ENCODE data around the gene CPLANE1. TPM values are rescaled to one million over a fixed set of nuclear protein-coding genes. Genes with fewer than 3 reads are reported as not detected.
"Not testable (repeated sequence)": the region's sequence is repeated elsewhere in the genome, so short reads cannot be mapped to it uniquely, and the experiment has no call there.

The CPLANE1 gene
- total RNA-seq, 4 donors from 2014 or later, result 50.0 to 80.0 (median 61.1) TPM

DNA sequence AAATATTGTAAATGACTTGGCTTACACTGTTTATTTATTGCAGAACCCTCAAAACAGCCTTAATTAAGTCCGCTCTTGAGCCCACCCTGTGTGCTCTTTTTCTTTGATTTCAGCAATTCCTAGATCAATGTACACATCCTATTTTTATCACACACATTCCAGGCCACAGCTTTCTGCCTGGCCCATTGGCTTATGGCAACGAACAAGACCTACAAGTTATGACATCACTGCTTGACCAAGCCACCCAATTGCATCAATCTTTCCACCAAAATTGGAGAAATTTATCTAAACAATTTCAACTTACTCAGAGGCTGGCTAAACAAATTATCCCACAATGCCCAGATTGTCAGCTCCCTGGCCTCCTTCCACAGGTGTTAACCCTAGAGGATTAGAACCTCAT, 158.4 kb downstream of the CPLANE1 start:
- Histone ChIP-seq H3K36me3 (peaks cover 0 to 79% (median 0%) of the 10 kb centered on the region in 3 donors), H3K4me3 (no peak overlapping the region), H3K4me1 (no peaks in the 10 kb centered on the region), H3K27ac (no peak overlapping the region), H3K9me3 (peaks cover 0 to 24% (median 3%) of the 10 kb centered on the region in 4 donors), H3K27me3 (no peaks in the 10 kb centered on the region)
- 69 to 70% methylated on average over 2 of the region's 2 CpGs for WGBS, 2 donors
- TF ChIP-seq POLR2A (IDR thresholded peaks at IDR 0.05) (no peak), EP300 (IDR thresholded peaks at IDR 0.05) (no peak)
- TF ChIP-seq, protein P1, sequence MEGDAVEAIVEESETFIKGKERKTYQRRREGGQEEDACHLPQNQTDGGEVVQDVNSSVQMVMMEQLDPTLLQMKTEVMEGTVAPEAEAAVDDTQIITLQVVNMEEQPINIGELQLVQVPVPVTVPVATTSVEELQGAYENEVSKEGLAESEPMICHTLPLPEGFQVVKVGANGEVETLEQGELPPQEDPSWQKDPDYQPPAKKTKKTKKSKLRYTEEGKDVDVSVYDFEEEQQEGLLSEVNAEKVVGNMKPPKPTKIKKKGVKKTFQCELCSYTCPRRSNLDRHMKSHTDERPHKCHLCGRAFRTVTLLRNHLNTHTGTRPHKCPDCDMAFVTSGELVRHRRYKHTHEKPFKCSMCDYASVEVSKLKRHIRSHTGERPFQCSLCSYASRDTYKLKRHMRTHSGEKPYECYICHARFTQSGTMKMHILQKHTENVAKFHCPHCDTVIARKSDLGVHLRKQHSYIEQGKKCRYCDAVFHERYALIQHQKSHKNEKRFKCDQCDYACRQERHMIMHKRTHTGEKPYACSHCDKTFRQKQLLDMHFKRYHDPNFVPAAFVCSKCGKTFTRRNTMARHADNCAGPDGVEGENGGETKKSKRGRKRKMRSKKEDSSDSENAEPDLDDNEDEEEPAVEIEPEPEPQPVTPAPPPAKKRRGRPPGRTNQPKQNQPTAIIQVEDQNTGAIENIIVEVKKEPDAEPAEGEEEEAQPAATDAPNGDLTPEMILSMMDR (IDR thresholded peaks at IDR 0.05), result no peak
- DNase-seq (ENCODE audit: low spot score in 2 of 2), result no peak

DNA sequence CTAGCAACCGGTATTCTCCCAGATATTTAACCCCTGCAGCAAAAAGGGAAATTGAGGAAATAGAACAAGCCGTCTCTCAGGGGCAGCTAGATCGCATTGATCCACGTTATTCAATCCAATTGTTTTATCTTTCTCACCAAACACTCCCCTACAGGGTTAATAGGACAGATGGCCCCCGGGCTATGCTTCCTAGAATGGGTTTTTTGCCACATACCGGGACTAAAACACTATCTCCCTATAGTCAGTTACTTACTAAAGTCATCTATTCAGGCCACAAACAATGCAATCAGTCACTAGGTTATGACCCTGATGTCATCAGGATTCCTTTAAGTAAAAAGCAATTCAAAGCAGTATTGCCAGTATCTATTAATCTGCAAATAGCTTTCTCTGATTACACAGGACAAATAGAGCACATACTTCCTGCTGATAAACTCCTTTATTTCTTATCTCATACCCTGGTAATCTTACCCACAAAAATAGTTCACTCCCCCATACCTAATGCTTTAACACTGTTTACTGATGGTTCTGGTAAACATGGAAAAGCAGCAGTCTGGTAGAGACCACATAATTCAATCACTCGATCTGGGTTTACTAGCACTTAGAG, 159.0 kb downstream of the CPLANE1 start:
- TF ChIP-seq POLR2A (IDR thresholded peaks at IDR 0.05) (no peak), EP300 (IDR thresholded peaks at IDR 0.05) (no peak)
- 40% methylated on average over 7 of the region's 7 CpGs for WGBS, 2 donors

DNA sequence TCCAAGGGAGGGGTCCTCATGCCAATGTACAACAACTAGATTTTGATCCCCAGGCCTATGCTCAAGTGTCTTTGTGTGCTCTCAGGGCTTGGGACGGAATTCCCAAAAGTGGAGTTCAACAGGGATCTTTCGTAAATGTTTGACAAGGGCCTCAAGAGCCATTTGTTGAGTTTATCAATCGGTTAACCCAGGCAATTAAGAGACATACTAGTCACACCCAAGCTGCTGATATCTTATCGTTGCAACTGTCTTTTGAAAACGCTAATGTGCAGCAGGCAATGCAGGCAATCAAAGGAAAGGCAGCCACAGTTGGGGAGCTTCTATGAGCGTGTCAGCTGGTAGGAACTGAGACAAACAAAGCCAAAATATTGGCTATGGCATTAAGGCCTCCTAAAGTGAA, 161.2 kb downstream of the CPLANE1 start:
- TF ChIP-seq, protein P1 (IDR thresholded peaks at IDR 0.05), result no peak
- TF ChIP-seq POLR2A (IDR thresholded peaks at IDR 0.05), result no peak
- TF ChIP-seq EP300 (IDR thresholded peaks at IDR 0.05), result no peak
- 84 to 88% methylated on average over 6 of the region's 6 CpGs for WGBS, 2 donors
- no peak for DNase-seq (ENCODE audit: low spot score in 2 of 2)
- peaks cover 0 to 78% (median 0%) of the 10 kb centered on the region in 3 donors for H3K36me3 ChIP-seq
- H3K27ac ChIP-seq, result no peak overlapping the region
- H3K27me3 ChIP-seq, result no peaks in the 10 kb centered on the region
- no peak overlapping the region for H3K4me3 ChIP-seq
- no peaks in the 10 kb centered on the region for H3K4me1 ChIP-seq
- peaks cover 0 to 11% (median 0%) of the 10 kb centered on the region in 4 donors for H3K9me3 ChIP-seq

More for the DNA sequence above, 159.0 kb downstream of the CPLANE1 start:
- no peak overlapping the region for H3K27ac ChIP-seq
- H3K9me3 ChIP-seq, result peaks cover 0 to 19% (median 0%) of the 10 kb centered on the region in 4 donors
- no peaks in the 10 kb centered on the region for H3K4me1 ChIP-seq
- H3K4me3 ChIP-seq, result no peak overlapping the region
- no peaks in the 10 kb centered on the region for H3K27me3 ChIP-seq
- no peak for DNase-seq (ENCODE audit: low spot score in 2 of 2)
- peaks cover 0 to 79% (median 0%) of the 10 kb centered on the region in 3 donors for H3K36me3 ChIP-seq

DNA sequence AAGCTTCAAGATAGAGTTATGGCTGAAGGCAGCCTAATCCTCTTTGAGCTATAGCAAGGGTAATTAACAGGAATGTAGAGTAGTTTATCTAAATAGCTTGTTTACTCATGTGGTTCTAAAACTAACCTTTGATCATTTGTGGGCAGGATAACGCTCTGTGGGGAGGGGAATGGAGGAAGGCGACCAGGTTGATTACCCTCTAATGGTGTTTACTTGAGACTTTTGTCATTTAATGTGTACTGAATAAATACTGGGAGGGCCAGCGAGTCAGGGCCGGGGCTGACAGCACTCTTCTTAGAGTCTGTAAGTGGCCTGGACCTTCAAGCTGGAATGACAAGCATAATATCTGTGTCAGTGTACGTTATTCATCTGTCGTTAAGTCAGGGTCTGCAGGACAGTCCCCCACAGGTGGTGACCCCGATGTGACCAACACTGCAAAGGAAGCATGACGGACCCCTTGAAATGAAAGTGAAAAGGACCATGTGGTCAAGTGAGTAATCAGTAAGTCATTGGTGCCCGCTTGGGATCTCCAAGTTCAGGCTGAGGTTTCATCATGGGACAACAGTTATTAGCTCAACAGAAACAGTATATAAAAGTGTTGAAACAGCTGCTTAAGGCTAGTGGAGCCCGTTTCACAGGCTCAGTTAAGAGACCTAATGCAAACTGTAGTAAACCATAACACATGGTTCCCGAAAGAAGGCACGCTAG, 162.6 kb downstream of the CPLANE1 start:
- no peak overlapping the region for H3K27ac ChIP-seq
- no peak overlapping the region for H3K4me3 ChIP-seq
- TF ChIP-seq POLR2A (IDR thresholded peaks at IDR 0.05) (no peak), EP300 (IDR thresholded peaks at IDR 0.05) (no peak)
- TF ChIP-seq, protein P1 (IDR thresholded peaks at IDR 0.05), result no peak
- WGBS, 2 donors, result 69 to 74% methylated on average over 12 of the region's 12 CpGs
- H3K4me1 ChIP-seq, result no peaks in the 10 kb centered on the region
- no peak for DNase-seq (ENCODE audit: low spot score in 2 of 2)
- H3K27me3 ChIP-seq, result no peaks in the 10 kb centered on the region
- H3K9me3 ChIP-seq, result peaks cover 0 to 11% (median 0%) of the 10 kb centered on the region in 4 donors
- H3K36me3 ChIP-seq, result peaks cover 0 to 71% (median 0%) of the 10 kb centered on the region in 3 donors

DNA sequence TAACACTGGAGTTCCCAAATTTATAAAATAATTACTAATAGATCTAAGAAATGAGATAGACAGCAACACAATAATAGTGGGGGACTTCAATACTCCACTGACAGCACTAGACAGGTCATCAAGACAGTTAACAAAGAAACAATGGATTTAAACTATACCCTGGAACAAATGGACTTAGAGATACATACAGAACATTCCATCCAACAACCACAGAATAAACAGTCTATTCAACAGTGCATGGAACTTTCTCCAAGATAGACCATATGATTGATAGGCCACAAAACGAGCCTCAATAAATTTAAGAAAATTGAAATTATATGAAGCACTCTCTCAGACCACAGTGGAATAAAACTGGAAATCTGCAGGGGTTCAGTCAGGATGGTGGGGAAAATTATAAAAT, 163.2 kb downstream of the CPLANE1 start:
- H3K4me1 ChIP-seq; H3K27me3 ChIP-seq; H3K27ac ChIP-seq; H3K4me3 ChIP-seq; DNase-seq (ENCODE audit: low spot score in 2 of 2): not testable (repeated sequence)
- Histone ChIP-seq H3K36me3 (peaks cover 0 to 72% (median 0%) of the 10 kb centered on the region in 3 donors), H3K9me3 (peaks cover 0 to 11% (median 0%) of the 10 kb centered on the region in 4 donors)
- WGBS, 2 donors, result 56 to 57% methylated on average over 1 of the region's 1 CpG

DNA sequence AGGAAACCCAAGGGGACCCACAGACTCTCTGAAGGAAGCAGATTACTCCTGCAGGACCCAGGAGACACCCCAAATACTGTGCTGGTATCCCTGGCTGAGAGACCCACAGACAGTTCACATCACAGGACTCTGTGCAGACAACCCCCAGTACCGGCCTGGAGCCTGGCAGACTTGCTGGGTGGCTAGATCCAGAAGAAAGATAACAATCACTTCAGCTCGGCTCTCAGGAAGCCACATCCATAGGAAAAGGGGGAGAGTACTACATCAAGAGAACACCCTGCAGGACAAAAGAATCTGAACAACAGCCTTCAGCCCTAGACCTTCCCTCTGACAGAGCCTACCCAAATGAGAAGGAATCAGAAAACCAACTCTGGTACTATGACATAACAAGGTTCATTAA, 166.2 kb downstream of the CPLANE1 start:
- 69 to 74% methylated on average over 2 of the region's 2 CpGs for WGBS, 2 donors
- H3K36me3 ChIP-seq, result peaks cover 0 to 87% (median 0%) of the 10 kb centered on the region in 3 donors

More for the DNA sequence above, 166.2 kb downstream of the CPLANE1 start:
- not testable (repeated sequence) for DNase-seq (ENCODE audit: low spot score in 2 of 2); H3K4me3 ChIP-seq; H3K27me3 ChIP-seq; H3K4me1 ChIP-seq; H3K27ac ChIP-seq
- peaks cover 0 to 11% (median 0%) of the 10 kb centered on the region in 4 donors for H3K9me3 ChIP-seq

Measured in tibial nerve (tissue), 4 donors.